Endometrium (tissue), 2 donors: ENCODE data around the gene TEAD1.

Source experiments
- FAIRE-seq: peaks from 2 replicates; lab custom pipeline; 2012; peaks lifted over from hg19 to GRCh38; lab: Jason Lieb, UNC
- donor health status: control.
- donor health status: control.

TEAD1 gene

DNA sequence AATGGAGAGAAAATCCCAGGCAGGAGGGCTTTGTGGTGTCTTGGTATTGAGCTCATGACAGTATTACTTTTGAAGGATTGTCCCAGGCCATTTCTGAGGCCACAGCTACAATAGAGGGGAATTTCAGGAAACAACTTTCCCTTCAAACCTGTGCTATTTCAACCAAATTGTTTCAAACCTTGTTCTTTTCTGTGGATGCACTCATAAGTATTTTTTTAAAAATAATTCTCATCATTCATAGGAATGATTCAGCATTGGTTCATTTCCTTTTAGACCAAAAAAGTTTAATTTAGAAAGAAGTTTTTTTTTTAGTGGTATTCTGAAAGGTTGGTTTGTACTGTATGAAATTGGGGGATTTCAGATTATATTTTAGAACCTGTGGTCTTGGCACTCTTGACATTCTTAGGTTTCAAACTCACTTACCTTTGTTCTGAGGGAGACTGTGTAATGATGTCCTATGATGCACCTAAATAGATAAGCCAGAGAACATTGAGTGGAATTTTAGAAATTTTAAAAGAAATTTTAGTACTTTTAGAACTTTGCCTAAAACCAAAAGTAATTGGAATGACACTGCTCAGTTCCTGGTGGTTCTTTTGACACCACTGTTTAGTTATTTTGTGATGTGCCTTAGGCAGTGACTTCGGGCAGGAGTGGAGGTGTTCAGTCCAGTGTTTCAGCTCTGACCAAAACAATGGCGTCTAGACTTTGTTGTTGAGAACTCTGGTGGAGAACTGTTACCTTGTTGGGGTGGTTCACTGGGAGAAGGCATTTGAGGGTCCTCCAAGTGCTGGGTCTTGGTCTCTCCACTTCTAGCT lies 12.2 kb downstream of the TEAD1 start:
- no peak for FAIRE-seq

GRCh38 chr11:12687216-12687623 lies 13.0 kb downstream of the TEAD1 start:
- FAIRE-seq: no peak

DNA sequence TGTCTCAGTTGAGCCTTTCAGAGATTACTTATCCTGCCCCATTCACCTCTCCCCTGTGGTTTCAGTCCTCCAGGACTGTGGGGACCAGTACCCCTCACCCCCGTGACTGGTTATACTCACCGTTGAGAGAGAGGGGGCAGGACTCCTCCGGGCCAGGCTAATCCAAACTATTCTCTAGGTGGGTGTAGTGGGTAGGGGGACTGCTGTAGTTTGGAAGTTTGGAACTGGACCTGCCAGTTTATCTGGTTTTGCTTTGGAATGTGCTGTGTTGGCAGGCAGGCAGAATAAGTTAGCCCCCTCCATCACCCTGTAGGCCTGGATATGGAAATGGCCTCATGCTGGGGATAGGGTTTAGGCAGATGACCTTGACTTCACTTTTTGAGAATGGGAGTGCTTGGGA lies 13.5 kb downstream of the TEAD1 start:
- FAIRE-seq: no peak

DNA sequence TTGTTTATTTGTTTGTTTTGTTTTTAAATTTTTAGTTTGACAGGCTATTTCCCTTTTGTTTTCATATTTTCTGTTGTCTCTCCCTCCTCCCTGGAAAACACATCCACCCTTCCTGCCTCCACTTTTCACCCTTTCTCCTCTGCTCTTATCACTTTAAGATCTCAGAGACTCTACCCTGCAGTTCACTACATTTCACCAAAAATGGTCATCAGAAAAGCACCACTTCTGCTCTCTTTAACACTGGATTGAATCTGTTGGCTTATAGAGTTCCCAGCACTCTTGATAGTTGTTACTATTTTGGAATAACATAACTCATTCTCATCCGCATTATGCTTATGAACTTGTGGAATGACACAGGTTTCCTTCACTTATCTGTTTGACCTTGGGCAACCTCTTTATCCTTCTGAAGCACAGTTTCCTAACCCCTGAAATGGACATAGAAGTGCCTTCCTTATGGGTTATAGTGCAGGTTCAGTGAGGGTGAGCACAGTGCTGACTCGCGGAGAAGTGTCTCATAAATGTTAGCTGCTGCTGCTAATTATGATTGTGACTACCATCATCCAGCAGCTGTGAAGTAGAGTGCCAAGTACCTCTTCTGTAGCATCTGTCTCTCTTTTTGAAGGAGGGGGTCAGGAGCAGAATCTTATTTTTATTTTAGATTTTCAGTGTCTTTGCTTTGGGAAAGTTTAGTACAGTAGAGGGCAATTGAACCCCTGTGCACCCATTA lies 15.0 kb downstream of the TEAD1 start:
- FAIRE-seq: no peak

GRCh38 chr11:12690663-12691062 lies 16.4 kb downstream of the TEAD1 start:
- FAIRE-seq: no peak

DNA sequence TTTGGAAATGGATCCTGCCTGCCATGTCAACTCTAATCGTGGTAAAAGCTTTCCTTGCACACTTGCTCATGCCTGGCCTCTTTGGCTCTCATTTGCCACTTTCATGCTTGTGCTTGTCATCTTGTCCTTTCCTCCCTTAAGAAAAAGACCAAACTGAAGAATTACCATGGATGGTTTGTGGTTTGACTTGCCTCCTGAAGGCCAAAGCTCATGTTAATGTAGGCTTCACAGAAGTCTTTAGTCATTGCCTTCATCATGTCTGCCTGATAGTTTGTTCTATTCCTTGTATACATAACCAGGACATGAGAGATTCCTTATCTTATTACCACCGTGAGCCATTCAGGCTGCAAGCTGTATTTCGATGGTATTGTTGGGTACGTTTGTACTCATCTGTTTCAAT lies 17.3 kb downstream of the TEAD1 start:
- FAIRE-seq: no peak

GRCh38 chr11:12692229-12693075 lies 18.2 kb downstream of the TEAD1 start:
- FAIRE-seq: no peak

GRCh38 chr11:12693094-12693478 lies 18.9 kb downstream of the TEAD1 start:
- no peak for FAIRE-seq

DNA sequence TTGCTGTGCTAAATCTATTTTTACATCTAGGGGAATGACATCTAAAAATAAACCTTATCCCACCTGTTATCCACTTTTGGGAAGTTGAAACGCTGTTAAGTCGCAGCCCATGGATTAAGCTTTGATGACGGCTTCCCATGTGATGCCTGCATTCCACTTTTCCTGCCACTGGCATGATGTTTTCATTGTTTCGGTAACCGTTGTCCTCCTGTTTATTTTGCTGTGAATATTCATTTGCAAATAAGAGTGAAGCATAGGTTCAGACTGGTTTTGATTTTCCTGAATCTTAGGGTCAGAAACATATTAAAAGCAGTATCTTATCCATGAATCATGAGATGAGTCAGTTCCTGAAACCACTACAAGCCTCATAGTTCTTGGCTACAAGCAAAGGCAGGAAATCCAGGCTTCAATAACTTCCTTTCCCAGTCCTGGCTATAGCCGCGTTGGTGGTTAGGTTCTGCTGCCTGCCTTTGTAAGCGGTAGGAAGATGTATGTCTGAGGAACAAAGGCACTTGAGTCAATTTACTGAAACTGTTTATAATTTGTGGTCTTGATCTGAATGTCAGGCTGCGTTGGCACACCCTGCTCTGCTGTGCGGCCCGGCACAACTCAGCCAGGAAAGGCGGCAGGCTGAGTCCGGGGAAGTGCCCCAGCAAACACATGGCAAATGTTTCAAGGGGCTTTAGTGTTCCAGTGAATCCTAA lies 19.4 kb downstream of the TEAD1 start:
- FAIRE-seq: peak; percentile 50

DNA sequence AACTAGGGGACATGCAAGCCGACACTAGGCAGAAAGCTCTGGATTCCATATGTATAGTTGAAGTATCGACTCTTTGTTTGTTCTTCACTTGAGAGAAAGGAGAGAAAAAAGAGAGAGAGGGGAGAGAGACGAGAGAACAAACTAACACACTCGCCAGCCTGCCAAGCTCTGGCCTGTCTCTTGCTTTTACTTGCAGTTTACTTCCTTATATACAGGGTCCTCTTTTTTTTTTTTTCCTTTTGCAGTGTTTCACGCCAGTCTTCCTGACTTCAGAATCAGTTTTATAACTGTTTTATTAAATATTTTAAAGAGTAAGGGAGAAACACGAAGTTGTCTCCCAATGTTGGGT lies 19.9 kb downstream of the TEAD1 start:
- FAIRE-seq: no peak

DNA sequence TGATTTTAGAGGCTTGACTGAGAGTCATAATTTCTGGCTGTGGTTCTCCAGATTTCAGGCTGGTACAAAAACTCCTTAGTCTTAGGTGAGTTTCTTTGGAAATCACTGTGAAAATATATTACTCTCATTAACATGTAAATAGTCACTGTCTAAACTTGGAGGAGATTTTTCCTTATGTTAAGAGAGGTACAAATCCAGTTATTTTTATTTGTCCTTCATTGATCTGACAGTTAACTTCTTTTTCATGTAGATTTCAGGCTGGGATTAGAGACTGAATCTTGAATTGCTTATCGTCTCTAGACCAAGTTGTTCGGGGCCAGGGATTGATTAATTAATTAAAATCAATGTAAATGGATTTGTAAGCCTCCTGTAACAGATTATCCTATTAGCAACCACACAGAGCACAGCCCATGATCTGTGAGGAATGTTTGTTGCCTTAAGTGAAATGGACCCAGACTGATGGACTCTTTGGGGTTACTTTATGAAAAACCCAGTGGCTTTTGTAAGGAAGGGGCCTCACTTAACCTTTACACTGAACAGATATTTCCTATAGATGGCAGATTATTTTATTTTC lies 21.1 kb downstream of the TEAD1 start:
- no peak for FAIRE-seq

GRCh38 chr11:12695873-12696272 lies 21.7 kb downstream of the TEAD1 start:
- FAIRE-seq: no peak

GRCh38 chr11:12696911-12697581 lies 22.8 kb downstream of the TEAD1 start:
- no peak for FAIRE-seq

DNA sequence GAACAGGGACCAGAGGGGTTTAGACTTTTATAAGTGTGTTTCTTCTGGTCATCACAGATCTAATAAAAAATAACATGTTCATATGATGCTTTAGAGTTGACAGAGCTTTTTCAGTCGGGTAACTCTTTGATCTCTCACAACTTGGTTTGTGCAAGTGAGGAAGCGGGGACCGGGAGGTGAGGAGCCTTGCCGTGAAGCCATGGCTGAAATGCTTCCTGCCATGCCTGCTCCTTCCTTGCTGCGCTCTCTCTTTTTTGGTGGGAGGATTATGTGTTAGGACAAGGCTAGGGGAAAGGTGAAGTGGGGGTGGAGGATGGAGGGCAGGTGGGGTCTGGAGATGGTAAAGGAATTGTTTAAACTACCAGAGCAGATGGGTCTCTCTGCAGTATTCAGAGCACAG lies 23.8 kb downstream of the TEAD1 start:
- FAIRE-seq: no peak

- no peak for FAIRE-seq
Measured at GRCh38 chr11:12701811-12702592, 27.8 kb downstream of the TEAD1 start.

GRCh38 chr11:12702999-12703453 lies 28.8 kb downstream of the TEAD1 start:
- no peak for FAIRE-seq

- no peak for FAIRE-seq
Measured at GRCh38 chr11:12704049-12704448, 29.8 kb downstream of the TEAD1 start.

DNA sequence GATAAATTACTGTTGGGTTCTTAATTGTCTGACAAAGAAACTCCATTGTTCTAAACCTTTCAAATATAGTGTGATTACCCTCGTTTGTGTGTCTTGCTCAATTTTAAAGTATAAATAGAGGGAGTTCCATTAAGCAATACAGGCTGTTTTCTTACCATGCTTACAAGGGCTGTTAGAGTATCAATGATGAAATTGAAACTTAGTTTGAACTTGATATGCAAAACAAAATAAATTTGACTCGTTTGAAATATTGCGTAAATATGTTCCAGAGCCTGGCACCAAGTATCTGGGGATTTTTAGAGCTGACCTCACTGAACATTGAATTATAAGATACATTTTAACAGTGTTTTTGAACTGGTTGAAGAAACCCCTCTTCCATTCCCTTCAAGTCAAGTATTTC lies 31.7 kb downstream of the TEAD1 start:
- no peak for FAIRE-seq

GRCh38 chr11:12706545-12707499 lies 32.6 kb downstream of the TEAD1 start:
- FAIRE-seq: no peak
